ENCODE measurements around the gene GRK7. TPM values are rescaled to one million over a fixed set of nuclear protein-coding genes. Genes with fewer than 3 reads are reported as not detected.

Gene GRK7
- total RNA-seq, 4 donors from 2014 or later, result 0.14 to 0.18 TPM; not detected in 2

DNA sequence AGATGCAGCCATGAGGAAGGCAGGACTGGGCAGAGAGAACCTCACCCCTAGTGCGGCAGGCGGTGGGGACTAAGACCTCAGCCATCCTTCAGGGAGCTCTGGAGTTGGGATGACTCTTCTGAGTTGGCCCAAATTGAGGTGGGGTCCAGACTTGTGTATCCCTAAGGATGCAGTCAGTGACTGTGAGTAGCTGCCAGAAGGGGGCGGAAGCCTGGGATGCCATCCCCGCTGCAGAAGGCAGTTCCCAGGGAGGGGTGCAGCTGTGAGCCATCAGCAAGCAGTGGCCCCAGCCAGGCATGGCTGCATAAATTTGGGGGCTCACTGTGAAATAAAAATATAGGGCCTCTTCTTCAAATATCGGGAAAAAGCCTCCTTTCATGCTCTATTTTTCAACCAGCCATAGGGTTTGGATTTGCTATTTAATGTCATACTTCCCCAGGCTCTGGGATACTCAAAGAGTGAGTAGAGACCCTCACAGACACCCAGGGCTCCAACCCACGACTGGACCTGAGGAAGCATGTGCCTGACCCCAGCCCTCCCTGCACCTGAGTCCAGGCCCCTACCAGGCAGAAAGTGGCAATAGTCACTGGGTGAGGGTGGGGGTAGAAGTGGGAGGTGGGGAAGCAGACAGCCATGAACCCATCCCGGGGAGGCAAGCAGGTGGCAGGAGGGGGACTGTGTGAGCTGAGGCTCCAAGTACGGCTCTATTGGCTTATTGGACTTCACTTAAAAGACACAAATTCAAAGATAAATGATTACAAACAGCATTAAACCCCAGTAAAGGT is 30.5 kb downstream of the GRK7 start:
- no peak for TF ChIP-seq POLR2A (IDR thresholded peaks at IDR 0.05)
- TF ChIP-seq, protein P1, sequence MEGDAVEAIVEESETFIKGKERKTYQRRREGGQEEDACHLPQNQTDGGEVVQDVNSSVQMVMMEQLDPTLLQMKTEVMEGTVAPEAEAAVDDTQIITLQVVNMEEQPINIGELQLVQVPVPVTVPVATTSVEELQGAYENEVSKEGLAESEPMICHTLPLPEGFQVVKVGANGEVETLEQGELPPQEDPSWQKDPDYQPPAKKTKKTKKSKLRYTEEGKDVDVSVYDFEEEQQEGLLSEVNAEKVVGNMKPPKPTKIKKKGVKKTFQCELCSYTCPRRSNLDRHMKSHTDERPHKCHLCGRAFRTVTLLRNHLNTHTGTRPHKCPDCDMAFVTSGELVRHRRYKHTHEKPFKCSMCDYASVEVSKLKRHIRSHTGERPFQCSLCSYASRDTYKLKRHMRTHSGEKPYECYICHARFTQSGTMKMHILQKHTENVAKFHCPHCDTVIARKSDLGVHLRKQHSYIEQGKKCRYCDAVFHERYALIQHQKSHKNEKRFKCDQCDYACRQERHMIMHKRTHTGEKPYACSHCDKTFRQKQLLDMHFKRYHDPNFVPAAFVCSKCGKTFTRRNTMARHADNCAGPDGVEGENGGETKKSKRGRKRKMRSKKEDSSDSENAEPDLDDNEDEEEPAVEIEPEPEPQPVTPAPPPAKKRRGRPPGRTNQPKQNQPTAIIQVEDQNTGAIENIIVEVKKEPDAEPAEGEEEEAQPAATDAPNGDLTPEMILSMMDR (IDR thresholded peaks at IDR 0.05), result no peak
- Histone ChIP-seq H3K27me3 (no peaks in the 10 kb centered on the region), H3K9me3 (no peaks in the 10 kb centered on the region), H3K36me3 (no peaks in the 10 kb centered on the region), H3K4me3 (no peak overlapping the region), H3K27ac (no peak overlapping the region), H3K4me1 (peaks cover 0 to 9% of the 10 kb centered on the region in 2 donors)
- intact Hi-C loops (cut with DNase I; ENCODE audit: low total_unique reads), result no loop called here
- DNase-seq, result no peak

DNA sequence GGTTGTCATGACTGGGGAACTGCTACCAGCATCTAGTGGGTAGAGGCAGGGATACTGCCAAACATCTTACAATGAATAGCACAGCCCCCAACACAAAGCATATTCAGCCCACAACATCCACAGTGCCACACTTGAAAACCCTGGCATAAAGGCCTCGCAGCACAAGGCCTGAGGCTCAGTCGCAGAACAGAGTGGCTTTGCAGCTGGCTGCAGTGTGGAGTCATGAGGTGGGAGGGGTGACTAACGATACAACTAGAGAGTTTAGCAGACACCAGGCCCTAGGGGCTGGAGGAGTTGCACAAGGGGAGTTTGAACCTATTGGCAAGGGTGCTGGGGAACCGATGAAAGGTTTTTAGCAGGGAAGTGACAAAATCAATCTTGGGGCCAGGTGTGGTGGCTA is 32.1 kb downstream of the GRK7 start:
- intact Hi-C loops (cut with DNase I; ENCODE audit: low total_unique reads), result no loop called here
- H3K36me3 ChIP-seq, result no peaks in the 10 kb centered on the region
- TF ChIP-seq, protein P1 (IDR thresholded peaks at IDR 0.05), result no peak
- TF ChIP-seq POLR2A (IDR thresholded peaks at IDR 0.05), result no peak
- no peak overlapping the region for H3K27ac ChIP-seq
- H3K4me3 ChIP-seq, result no peak overlapping the region
- H3K27me3 ChIP-seq, result no peaks in the 10 kb centered on the region
- no peaks in the 10 kb centered on the region for H3K9me3 ChIP-seq
- H3K4me1 ChIP-seq, result peaks cover 0 to 12% of the 10 kb centered on the region in 2 donors
- DNase-seq, result no peak

DNA sequence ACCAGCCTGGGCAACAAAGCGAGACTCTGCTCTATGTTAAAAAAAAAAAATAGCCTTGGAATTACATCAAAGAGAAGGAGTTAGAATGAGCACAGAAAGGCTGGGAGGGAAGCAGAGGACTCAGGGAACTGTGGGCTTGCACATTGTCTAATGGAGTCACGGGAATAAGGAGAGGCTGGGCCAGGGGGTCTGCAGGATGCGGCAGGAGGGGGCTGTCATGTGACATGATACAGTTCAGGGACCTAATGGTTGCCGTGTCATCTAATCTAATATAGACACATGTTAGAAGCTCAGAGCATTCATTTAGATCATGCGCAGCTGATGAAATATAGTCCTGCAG is 32.5 kb downstream of the GRK7 start:
- Histone ChIP-seq H3K9me3 (no peaks in the 10 kb centered on the region), H3K4me3 (no peak overlapping the region), H3K4me1 (peaks cover 0 to 12% of the 10 kb centered on the region in 2 donors), H3K27me3 (no peaks in the 10 kb centered on the region), H3K27ac (no peak overlapping the region), H3K36me3 (no peaks in the 10 kb centered on the region)
- no peak for TF ChIP-seq POLR2A (IDR thresholded peaks at IDR 0.05)
- TF ChIP-seq, protein P1 (IDR thresholded peaks at IDR 0.05), result no peak
- intact Hi-C loops (cut with DNase I; ENCODE audit: low total_unique reads), result no loop called here
- DNase-seq, result no peak

DNA sequence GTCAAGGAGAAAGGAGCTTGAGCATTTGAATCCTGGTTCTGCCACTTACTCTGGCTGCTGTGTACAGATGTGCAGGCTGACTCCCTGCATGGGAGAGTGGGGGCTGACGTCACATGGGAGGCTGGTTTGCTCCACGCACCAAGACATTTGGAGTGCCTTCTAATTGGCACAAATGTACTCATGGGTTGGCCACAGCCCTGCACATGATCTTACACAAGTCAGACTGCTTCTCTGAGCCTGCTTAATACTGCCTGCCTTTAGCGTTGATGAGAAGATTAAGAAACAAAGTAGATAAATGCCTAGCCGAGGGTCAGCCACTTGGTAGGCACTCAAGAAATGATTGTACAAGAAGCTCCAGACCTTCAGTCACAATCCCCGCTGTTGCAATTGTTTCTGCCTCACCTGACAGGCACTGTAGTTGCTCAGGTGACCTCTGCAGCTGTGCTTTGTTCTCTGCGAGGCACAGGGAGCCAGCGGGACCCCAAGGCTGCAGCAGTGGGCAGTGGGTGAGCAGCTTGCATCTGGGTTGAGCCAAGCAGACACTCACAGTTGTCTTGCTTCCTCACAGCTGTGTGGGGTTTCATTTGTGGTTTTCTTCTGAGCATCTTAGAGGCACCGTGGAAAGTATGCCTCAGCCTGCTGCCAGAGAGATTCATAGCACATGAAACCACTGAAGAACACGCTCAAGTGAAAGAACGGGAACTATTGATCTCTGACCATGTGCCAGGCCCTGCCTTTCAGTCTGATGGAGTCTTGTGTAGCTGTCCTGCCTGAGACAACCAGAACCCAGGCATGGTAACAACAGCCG is 33.1 kb downstream of the GRK7 start:
- Histone ChIP-seq H3K9me3 (no peaks in the 10 kb centered on the region), H3K27me3 (no peaks in the 10 kb centered on the region), H3K27ac (peak overlapping the region; percentile 79 to 85), H3K4me3 (no peak overlapping the region), H3K36me3 (no peaks in the 10 kb centered on the region), H3K4me1 (peaks cover 0 to 12% of the 10 kb centered on the region in 2 donors)
- DNase-seq, result peak; percentile 49 to 67
- intact Hi-C loops (cut with DNase I; ENCODE audit: low total_unique reads), result no loop called here
- no peak for TF ChIP-seq POLR2A (IDR thresholded peaks at IDR 0.05)
- TF ChIP-seq, protein P1 (IDR thresholded peaks at IDR 0.05), result no peak

Measured in uterus (tissue), 4 donors.